HG03432 (cell line): Measurements from ENCODE around the gene PLPP7.
"Not testable (repeated sequence)": the region's sequence is repeated elsewhere in the genome, so short reads cannot be mapped to it uniquely, and the experiment has no call there.

Experiments
- ATAC-seq: cut with Tn5 transposase; IDR thresholded peaks from one replicate; pipeline ENCODE4 v1.9.1; 2021; ENCODE audit warnings: mild to moderate bottlenecking, moderate library complexity; ENCODE audit not compliant: unreplicated experiment

Gene PLPP7

DNA sequence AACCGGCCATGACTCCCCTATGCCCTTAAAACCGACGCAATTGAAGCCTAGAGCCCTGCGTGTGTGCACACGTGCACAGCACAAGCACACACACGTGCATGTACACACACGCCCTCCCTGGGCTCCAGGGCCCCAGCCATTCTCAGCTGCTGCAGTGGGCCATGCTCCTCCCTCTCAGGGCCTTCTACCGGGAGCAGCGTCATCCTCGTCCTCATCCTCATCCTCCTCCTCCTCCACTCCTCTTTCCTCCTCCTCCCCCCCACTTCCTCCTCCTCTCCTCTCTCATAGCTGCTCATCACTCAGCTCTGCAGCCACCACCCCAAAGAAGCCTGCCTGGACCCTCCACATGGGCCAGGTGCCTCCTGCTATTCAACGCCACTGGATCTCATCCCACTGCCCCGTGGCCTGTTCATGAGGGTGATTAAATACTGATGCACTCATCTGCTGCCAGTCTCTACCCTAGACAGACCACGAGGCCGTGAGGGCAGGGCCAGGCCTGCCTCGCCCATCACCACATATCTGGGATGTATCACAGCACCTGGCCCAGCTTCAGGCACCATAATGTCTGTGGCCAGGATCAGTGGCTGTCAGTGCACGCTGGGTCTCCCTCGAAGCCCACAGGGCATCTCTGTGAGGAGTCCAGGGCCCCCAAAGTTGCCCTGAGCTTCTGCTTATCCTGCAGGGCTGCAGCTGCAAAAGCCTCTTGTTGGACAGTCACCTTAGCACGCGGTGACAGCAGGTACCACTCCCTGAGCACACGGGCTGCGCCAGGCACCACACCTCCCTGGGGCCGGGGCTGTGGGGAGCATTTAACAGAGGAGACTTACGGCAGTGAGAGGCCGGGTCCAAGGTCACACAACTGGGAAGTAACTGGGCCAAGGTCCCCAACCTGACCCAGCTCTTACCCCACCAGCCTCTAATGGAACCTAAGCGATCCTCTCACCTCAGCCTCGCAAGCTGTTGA, 23.0 kb upstream of the PLPP7 start:
- no peak for ATAC-seq

DNA sequence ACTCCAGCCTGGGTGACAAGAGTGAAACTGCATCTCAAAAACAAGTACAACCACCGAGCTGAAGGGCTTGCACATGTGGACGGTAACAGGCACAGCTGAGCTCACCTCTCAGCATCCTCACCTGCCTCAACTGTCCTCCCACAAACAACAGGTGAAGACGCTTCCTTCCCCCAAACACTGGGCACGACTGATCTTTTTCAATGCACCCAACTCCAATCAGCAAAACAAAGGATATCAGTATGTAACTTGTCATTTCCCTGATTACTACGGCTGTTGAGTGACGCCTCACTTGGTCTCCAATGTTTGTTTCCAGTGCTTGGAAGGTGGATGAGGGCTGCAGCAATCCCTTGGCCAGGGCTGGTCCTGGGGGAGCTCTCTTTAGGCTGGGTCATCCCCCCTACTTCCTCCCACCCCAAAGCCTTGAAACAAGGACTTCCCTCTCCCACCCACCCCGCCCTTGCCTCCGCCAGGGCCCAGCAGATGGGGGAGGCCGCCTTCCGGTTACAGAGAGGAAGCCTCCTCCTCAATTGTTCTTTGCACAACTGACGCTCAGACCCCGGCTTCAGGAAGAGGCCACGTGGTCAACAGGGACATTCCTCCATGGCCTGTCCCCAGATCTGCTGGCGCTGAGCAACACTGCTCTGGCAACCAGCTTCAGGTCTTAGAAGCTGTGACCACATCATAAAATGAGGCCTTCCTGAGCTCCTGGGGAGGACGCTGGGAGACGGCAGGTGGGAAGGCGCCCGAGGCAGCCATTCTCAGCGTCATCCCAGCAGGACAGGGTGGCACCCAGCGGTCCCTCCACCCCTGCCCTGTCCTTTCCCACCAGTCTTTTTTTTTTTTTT, 19.1 kb upstream of the PLPP7 start:
- no peak for ATAC-seq

DNA sequence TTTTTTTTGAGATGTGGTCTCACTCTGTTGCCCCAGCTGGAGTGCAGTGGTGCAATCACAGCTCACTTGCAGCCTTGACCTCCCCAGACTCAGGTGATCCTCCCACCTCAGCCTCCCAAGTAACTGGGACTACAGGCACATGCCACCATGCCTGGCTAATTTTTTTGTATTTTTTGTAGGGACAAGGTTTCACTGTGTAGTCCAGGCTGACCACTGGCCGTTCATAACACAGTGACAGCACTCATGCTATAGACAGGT, 18.6 kb upstream of the PLPP7 start:
- ATAC-seq = not testable (repeated sequence)

DNA sequence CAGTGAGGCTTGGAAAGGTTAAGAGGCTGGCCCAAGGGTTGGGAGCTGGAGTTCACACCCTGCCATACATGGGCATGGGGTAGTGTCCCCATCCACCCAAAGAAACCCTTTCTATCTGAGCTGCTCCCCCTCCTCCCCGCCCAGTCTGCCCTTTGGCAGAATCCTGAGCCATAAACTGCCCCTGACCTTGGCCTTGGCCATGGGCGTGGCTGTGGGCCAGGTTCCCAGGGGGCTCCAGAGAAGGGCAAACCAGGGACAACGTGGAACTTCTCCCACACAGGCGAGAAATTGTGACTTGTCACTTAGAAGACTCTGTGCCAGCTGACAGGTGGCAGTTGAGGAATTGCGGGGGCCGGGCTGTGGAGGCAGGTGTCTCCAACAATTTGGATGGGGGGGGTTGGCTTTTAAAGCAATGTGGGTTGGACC, 18.0 kb upstream of the PLPP7 start:
- ATAC-seq = no peak

DNA sequence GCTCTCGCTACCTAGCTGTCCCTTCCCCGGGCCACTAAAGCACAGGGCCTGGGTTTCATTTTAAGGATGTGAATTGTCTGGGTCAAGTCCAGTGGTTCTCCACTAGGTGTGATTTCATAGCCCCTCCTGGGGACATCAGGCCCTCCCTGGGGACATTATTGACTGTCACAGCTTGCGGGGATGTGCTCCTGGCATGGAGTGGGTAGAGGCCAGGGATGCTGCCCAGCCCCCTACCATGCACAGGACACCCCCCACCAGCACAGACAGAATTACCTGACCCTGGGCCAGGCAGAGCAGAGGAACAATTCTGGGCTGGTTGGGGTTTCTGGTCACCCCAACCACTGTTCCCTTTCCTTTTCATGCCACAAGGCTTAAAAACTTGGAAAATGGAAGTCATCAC, 17.3 kb upstream of the PLPP7 start:
- ATAC-seq = no peak

DNA sequence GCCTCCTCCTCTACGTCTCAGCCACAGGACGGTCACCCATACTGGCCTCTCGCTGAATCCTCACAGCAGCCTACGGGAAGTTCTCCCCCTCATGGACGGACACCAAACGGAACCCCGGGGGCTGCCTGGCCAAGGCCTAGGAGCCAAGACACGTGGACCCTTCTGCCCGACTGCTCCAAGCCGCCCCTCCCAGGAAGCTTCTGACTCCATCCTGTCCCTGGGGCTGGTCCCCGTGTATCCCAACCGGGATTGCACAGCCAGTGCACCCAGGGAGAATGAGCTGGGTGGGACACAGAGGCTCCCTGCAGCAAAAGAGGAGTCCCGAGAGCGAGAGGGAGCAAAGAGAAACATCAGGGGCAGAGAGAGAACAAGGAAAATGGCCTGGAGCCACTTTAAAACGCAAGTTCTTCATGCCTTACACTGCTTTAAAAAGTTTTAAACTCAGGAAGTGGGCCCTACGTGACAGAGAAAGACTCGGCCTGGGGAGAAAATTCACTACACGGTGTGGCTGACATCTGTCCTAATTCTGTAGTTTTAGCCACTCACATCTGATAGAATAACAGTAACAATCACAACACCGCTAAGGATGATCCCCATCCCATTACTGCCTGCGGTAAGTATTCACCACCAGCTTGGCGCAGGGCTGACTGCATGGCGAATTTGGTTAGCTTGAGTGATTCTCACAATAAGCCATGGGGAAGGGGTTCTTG, 16.2 kb upstream of the PLPP7 start:
- no peak for ATAC-seq

DNA sequence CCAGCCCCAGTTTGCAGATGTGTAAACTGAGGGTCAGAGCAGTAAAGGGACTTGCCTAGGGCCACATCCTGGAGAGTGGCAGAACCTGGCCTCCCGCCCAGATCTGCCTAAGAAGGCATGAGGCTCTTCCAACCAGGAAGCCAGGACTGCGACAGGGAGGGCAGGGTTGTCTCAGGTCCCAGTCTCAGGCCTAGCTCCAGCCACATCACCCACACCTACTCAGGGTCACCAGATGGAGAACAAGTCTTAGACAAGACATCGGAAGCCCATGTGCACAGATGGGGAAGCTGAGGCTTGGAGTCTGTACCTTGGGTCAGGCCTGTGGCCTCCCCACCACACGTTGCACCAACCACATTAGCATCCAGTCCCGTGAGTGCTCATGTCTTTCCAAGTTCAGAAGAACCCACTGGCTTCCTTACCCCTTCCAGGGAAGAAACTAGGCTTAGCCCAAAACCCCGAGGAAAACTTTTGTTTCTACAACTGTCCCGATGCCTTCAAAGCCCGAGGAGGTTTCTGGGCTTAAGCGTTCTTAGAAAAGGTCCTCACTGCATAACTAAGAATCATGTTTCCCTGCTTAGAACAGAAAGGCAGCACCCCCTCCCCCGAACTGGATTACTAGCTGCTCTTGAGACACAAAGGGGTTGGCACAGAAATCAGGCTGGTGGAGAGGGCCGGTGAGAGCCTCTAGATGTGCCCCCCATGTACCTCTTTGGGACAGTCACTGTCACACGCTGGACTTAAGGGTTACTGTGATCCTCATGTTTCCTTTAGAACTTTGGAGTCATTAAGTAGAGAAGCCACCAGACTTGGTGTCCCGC, 15.5 kb upstream of the PLPP7 start:
- no peak for ATAC-seq

DNA sequence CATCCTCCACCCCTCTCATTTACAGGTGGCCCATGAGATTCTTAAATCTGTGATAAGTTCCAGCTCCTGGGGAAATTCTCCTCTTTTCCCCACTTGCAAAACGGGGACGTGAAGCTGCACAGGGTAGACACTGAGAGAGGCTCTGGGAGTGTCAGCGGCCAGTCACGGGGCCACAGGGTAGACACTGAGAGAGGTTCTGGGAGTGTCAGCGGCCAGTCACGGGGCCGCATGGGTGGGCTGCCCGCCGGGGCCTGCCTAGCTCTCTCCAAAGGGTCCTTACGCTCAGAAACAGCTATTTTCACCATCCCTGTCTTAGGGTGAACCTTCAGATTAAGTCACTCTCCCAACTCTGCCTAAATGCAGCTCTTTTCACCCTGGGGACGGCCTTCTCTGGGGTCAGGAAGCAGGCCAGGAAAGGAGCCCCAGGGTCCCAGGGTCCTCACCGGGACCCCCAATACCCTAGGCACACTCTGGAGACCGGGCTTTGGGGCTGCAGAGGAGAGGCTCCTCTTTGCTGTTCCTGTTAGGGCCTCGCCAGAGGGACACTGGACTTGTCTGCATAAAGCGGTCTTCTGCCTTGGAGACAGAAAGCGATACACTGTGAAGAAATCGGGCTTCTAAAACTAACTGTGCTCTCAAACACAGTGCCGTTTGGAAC, 14.7 kb upstream of the PLPP7 start:
- ATAC-seq = no peak

DNA sequence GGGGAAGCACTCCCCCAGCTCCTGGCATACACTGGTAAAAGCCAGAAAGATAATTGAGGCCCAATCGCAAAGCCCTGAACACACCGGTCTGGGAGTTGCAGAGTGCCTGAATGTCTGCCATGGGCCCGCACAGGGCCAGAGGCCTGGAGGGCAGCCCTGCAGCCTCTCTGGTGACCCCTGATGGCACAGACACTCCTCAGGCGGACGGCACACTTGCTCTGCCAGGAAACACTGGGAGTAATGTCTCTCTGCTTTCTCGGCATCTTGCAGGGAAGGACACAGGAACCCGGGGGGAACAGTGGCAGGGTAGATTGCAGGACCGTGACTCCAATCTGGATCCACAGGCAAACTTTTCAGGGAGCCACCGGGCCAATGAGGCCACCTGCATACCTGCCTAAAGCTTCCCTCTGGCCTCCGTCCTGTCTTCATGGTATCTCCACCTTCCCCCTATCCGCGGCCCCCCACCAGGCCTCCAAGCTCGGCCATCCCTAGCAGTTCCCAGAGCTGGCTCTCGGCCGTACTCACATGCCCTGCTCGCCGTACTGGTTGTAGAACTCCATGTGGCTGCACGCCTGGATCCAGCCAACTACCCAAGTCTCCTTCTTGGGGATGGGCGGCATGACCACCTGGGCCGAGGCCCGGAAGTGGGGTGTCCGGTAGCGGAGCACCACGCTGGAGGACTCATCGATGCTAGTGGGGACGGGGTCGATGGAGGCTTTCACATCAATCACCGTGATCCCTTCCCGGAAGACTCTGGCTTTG, 14.0 kb upstream of the PLPP7 start:
- ATAC-seq = no peak

DNA sequence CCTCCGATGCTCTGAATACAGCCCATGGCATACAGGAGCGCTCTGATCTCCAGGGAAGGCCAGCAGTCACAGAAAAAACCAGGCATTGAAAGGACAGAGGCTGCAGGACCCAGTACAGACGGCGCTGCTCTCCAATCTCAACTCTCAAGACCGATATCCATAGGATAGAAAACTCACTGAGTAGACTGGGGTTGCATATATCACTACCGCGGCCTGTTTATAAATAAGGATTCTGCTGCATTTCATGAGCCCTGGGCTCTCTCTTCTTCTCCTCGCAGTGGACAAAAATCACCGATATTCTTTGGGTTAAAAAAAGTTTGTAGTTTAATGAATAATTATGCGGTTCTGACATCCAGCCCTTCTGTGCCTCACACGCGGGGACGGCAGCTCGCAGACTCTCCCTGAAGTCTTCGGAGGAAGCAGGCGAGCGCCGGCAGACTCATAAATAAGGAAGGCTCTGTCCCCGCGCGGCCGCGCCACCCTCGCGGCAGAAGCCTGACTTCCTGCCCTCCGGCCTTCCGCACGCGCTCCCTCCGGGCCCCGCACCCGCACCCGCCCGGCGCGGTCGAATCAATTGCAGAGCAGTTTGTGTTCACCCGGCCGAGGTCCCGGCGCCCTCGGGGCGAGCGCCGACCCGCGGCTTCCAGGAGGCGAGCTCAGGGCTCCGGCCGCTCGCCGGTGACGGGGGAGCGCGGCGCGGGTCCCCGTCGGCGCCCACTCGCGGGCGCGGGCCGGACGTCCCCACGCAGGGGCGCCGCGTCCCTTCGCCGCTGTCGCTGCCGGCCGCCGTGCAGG, 13.2 kb upstream of the PLPP7 start, which contains the start of gene FAM78A:
Gene FAM78A (minus strand): TSS at position 417 of the 795 bp plus-strand sequence. CDS start 331 bp downstream, at position 86.
- ATAC-seq = no peak

DNA sequence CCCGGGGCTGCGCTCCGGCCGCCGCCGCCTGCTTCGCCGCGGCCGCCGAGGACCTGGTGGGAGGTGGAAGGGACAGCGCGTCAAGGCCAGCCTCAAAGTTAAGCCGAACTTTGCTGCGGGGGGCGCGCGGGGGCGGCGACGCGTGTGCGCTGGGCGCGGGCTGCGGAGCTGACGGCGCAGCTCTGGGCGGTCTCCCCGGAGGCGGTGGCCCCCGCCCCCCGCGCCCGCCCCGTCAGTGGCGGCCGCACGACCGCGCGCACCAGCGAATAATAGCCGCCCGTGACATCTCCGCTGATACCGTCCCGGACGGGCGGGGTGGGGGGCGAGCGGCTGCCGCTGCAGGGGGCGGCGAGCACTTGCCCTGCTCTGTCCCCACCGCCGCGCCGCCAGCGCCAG, 12.6 kb upstream of the PLPP7 start:
- no peak for ATAC-seq

DNA sequence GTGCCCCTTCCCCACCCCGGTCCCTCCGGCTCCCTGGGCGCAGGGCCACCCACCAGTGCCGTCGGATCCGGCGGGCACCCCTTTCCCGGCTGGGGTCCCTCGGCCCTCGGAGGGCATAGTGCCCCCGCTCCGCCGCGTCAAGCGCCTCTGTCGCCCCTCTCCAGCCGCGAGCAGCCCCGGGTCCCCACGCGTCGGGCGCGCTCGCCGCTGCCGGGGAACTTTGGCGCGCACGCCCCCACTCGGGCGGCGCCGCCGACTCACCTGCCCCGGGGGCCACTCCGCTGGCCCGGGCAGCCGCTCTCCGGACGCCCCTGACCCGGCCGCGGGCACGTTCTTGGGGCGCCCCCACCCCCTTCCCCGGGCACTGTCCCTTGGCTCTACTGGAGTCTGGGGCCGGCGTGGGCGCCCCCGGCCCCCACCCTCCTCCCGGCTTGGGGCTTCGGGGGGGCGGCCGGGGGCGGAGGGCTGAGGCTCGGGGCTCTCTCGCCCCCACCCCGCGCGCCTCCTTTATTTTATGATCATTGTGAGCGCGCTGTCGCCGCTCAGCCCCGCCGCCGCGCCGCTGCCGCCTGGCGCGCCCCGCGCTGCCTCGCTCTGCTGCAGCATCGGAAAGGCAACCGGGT, 12.1 kb upstream of the PLPP7 start:
- no peak for ATAC-seq

DNA sequence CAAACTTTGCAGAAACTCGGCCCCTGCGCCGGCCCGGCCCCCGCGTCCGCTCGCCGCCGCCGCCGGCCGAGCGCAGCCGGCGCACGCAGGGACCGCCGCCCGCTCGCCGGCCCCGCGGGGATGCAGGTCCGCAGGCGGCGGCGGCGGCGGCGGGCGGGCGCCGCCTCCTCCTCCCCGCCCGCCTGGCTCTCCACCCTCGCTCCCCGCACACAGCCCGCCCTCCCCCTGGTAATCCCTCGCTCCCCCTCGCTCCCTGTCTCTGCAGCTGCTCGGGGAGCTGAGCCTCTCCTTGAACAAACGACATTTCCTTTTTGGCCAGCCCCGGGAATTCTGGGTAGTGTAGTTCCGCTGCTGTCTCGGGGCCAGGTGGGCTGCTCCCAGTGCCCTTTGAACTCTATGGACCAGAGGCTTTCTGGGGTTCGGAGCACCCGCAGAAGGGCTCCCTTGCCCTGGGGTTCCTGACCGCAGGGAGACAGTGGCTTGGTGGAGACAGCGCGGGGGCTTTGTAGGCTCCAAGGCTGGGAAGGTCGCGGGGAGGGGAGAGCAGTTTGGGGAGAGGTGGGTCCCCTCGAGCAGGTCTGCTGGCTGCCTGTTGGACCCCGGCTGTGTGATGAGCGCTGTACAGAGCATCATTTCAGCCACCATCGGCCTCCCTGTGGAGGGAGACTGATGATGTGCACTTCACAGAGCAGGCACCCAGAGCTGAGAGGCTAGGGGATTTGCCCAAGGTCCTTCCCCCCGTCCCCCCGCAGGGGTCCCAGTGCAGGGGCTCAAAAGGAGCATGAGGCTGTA, 11.4 kb upstream of the PLPP7 start:
- no peak for ATAC-seq

DNA sequence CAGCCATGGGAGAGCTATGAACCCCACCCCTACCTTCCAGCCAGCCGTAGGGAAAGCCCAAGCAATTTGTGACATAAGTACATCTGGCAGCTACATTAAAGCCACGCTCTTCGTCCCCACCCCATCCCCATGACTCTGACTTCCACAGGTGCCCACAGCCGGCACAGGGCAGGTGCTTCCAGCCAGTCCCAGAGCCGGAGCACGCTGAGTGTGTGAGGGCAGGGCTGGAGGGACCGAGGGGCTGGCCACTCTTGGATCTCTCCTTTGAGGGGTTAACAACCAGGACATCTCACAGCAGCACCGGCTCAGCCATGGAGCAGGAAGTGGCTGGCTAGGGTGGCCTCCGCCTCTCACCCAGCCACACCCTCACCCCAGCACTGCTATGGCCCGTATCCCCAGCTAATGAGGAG, 10.8 kb upstream of the PLPP7 start:
- ATAC-seq = no peak

DNA sequence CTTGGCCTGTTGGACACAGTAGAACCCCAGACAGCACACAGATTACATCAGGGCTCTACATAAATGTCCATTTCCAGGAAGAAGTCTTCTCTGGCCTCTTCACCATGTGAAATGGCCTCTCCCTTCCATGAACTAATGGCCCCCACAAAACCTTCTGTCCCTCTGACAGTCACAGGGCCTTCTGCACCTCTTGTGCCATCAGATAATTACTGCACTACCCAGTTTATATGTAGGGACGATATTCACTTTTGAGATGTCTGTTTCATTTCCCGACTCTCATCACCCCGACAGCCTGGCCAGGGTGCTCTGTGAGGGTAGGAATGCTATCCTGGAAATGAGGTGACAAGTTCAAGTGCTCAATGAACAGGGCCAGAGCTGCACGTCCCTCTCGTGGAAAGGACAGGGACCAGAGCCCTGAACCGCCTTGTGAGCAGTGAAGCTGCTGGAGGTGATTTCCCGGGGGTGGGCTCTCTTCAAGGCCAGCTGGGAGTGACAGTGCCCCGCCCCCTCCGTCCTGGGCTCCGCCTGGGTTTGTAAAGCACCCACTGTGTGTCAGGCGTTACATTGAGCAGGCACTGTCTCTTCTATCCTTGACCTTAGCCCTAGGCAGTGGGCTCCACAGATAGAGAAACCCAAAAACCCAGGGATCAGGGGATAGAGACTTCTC, 10.2 kb upstream of the PLPP7 start:
- no peak for ATAC-seq

DNA sequence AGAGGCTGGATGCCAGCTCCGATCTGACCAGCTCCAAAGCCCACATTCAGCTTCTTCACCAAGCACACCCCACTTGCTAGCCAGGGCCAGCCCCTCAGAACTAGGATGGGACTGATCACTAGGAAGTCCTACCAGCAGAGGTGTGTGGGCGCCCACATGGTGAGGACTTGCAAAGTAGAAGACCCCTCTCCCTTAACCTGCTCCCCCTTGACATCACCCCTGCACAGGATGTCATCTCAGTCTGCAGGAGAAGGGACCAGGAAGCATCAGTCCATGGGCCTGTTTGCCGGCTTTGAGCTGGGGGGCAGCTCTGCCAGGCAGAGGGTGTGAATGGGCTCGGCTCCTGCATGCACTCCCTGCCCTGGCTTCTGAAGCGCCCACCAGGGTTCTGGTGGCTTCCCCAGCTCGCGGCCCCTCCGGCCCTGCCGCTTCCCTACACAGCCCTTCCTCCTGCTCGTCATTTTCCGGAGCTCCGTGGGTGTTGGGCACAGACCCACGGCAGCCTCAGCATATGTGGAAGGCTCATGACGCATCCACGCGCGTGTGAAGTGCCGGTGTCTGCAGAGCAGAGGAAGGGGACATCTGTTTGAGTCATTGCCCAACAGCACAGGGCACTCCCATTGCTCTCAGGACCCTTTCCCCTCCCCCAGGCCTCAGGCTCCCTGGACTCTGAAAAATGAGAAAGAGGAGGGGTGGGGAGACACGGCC, 9.5 kb upstream of the PLPP7 start:
- no peak for ATAC-seq
